ENCODE measurements around the gene ARHGAP12.
"Not testable (repeated sequence)": the region's sequence is repeated elsewhere in the genome, so short reads cannot be mapped to it uniquely, and the experiment has no call there.

ARHGAP12 gene, protein sequence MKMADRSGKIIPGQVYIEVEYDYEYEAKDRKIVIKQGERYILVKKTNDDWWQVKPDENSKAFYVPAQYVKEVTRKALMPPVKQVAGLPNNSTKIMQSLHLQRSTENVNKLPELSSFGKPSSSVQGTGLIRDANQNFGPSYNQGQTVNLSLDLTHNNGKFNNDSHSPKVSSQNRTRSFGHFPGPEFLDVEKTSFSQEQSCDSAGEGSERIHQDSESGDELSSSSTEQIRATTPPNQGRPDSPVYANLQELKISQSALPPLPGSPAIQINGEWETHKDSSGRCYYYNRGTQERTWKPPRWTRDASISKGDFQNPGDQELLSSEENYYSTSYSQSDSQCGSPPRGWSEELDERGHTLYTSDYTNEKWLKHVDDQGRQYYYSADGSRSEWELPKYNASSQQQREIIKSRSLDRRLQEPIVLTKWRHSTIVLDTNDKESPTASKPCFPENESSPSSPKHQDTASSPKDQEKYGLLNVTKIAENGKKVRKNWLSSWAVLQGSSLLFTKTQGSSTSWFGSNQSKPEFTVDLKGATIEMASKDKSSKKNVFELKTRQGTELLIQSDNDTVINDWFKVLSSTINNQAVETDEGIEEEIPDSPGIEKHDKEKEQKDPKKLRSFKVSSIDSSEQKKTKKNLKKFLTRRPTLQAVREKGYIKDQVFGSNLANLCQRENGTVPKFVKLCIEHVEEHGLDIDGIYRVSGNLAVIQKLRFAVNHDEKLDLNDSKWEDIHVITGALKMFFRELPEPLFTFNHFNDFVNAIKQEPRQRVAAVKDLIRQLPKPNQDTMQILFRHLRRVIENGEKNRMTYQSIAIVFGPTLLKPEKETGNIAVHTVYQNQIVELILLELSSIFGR

DNA sequence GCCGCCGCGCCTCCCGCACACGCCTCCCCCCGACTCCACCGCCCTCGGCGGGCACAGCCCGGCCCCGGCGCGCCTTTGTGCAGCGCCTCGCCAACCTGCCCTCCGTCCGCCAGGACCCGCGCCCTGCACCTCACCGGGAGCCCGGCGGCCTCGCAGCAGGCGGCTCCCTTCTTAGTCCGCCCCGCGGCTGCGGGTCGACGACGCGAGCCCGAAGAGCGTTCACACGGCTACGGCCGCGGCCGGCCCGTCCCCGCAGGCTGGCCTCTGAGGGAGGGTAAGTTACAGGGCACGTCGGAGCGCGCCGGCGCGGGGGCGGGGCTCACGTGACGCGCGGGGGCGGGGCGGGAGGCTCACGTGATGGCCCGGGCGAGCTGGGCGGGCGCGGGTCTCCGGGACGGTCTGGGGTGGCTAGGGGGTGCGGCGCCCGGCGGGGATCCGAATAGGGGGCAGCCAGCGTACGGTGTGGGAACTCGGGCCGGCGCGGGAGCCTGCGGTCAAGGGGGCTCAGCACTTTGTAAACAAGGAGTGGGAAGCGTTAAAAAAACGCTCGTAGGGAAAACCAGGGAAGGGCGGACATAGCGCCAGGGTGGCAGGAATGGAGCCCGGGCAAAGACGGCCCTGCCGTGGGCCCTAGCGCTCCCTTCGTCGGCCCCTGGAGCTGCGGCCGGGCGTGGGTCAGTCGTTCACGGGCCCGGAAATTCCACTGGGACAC, at the start of gene ARHGAP12:
Gene ARHGAP12, minus strand, starts transcription at position 283 of the 712 bp plus-strand sequence. CDS start 19,976 bp downstream, outside the sequence.
- Histone ChIP-seq H3K27ac (peak within 1 kb of the TSS; percentile 77 to 97 (median 92)), H3K4me3 (peak within 1 kb of the TSS; percentile 56 to 96 (median 77))

DNA sequence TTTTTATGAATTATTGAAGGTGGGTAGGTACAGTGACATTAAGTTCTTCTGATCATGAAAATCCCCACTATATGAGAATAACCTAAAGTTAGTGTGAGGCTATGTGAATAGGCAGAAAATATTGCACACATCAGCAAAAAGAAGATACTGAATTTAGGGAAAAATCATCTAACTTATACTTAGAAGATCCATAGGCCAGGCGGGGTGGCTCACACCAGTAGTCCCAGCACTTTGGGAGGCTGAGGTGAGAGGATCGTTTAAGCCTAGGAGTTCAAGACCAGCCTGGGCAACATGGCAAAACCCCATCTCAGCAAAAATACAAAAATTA, 49.5 kb upstream of the ARHGAP12 start:
- H3K4me3 ChIP-seq: no peak overlapping the region
- no peak overlapping the region for H3K27ac ChIP-seq

DNA sequence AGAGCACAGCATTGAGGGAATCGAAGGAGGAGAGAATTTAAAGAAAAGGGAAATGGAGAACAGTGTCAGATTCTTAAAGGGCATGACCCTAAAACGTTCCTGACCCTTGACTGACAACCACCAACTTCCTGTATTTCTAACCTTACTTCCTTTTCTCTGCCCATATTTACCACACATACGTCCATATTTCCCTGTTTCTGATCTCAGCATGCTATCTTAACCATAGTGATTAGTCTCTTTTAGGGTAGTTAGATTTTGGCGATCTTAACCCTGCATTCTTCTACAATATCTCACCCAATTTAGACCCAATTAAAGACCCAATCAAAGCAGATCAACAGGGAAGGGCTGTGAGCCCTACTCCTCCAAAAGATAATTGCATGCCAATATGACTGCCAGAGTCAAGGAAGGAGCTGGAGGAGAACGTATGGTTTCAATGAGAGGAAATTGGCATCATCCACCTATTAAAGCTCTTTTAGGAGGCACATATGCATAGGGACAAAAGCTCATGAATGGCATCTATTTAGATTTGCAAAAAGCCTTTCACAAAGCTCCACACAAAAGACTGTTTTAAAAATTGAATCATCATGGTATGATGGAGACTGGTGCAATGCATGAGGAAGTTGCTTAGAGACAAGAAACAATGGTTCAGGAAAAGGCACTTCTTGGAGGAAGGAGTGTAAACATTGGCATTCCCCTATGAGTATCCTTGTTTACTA, 49.0 kb upstream of the ARHGAP12 start:
- Histone ChIP-seq H3K27ac (no peak overlapping the region), H3K4me3 (no peak overlapping the region)

DNA sequence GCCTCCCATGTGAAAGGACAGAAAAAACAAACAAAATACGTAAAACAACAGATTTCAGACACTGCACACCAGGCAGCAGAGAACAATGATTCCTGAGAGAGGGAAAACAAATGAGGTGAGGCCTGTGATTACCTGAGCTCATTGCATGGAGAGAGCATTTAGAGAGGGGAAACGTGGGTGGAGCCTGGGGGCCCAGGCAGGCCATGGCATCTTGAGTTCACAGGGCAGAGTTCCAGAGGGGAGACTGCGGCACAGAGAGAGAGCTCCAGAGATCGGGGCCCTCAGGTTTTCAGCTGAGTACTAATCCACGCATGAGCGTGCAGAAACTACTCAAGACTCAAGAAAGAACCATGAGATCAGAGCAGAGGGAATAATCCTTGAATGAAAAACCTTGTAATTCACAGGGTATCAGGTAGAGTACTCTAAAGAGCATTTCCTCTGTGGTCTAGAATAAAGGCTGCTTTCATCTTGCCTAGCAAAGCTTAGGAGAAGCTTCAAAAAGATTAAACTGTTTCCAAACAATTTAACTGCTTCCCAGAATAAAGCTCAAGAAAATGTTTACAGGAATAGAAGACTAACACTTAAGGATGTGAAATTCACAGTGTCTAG, 46.6 kb upstream of the ARHGAP12 start:
- Histone ChIP-seq H3K4me3 (no peak overlapping the region), H3K27ac (no peak overlapping the region)

DNA sequence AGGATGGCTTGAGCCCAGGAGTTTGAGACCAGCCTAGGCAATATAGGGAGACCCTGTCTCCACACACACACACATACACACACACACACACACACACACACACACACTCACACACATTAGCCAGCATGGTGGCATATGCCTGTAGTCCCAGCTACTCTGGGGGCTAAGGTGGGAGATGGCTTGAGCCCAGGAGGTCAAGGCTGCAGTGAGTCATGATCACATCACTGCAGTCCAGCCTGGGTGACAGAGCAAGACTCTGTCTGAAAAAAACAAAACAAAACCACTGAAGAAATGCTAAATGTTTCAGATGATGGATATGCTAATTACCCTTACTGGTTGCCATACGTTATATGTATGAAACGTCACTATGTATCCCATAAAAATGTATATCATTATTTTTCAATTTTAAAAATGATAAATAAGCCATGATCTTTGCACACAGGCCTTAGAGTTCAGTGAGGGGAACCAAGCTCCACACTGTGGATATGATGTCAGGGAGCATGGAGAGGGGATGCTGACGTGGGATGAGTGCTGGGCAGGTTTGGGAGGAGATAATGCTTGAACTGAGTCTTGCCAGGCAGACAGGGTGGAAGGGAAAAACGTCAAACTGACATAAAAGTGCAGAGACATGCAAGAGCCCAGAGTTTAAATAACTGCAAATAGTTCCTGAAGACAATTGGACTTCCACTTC, 45.9 kb upstream of the ARHGAP12 start:
- no peak overlapping the region for H3K27ac ChIP-seq
- no peak overlapping the region for H3K4me3 ChIP-seq

DNA sequence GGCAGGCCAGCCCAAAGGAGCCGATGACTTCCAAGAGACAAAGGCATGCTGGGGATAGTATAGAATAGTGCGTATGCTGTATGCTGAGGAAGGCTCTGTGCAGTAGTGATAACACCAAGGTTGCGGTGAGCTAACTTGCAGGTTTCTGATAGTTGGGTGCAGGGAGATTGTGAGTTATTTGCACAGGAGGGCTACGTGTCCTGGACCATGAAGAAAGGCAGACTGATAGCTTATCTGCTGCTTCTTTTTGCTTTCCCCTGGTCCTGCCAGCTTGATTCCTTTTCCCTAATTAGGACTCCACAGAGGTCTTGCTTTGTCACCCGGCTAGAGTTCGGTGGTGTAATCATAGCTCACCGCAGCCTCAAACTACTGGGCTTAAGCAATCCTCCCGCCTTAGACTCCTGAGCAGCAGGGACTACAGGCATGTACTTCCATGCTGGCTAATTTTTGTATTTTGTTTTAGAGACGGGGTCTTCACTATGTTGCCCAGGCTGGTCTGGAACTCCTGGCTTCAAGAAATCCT, 43.9 kb upstream of the ARHGAP12 start:
- Histone ChIP-seq H3K4me3 (no peak overlapping the region), H3K27ac (no peak overlapping the region)

DNA sequence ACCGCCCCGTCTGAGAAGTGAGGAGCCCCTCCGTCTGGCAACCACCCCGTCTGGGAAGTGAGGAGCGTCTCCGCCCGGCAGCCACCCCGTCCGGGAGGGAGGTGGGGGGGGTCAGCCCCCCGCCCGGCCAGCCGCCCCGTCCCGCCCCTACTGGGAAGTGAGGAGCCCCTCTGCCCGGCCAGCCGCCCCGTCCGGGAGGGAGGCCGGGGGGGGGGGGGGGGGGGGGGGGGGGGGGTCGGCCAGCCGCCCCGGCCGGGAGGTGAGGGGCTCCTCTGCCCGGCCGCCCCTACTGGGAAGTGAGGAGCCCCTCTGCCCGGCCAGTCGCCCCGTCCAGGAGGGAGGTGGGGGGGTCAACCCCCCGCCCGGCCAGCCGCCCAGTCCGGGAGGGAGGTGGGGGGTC, 41.2 kb upstream of the ARHGAP12 start:
- not testable (repeated sequence) for H3K4me3 ChIP-seq, H3K27ac ChIP-seq

DNA sequence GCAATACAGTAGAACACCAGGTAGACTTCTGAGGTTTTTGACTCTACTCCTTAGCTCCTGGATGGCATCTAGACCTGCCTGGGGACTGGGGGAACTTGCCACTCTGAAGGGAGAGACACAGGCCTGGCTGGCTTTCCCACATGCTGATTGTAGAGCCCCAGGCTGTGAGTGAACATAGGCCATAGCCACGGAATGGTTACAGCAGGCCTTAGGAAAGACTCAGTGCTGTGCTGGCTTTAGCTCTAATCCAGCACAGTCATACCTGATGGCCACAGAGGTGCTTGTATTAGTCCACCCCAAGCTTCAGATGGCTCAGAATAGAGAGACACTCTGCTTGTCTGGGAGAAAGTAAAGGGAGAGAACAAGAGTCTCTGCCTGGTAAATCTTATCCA, 35.0 kb upstream of the ARHGAP12 start:
- H3K27ac ChIP-seq: no peak overlapping the region

DNA sequence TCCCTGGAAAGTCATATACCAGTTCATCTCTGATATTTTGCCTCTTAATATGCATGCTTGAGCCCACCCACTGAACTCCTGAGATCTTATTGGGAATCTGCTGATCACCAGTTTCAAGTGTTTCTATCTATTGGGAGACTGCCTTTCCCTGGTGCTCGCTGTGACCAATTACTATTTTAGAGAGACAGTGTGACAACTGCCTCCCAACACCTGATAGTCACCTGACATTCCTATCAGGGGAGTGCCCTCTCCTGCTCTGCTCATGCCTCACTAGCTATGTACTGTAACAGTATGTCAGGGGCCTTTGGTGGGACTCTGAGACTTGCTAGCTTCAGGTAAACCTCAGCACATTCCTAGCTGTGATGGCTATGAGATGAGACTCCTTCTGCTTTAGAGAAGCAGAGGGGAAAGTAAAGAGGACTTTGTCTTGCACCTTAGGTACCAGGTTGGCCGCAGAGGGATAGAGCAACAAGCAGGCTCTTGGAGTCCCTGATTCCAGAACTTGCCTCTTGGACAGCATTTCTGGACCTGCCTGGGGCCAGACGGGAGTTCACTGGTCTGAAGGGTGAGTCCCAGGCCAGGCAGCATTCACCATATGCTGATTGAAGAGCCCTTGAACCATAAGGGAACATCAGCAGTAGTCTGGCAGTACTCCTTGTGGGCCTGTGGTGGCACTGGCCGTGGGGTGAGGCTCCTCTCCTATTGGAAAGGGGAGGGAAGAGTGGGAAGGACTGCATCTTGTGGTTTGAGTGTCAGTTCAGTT, 34.4 kb upstream of the ARHGAP12 start:
- H3K27ac ChIP-seq: no peak overlapping the region
- no peak overlapping the region for H3K4me3 ChIP-seq

More for the DNA sequence above, 35.0 kb upstream of the ARHGAP12 start:
- no peak overlapping the region for H3K4me3 ChIP-seq

DNA sequence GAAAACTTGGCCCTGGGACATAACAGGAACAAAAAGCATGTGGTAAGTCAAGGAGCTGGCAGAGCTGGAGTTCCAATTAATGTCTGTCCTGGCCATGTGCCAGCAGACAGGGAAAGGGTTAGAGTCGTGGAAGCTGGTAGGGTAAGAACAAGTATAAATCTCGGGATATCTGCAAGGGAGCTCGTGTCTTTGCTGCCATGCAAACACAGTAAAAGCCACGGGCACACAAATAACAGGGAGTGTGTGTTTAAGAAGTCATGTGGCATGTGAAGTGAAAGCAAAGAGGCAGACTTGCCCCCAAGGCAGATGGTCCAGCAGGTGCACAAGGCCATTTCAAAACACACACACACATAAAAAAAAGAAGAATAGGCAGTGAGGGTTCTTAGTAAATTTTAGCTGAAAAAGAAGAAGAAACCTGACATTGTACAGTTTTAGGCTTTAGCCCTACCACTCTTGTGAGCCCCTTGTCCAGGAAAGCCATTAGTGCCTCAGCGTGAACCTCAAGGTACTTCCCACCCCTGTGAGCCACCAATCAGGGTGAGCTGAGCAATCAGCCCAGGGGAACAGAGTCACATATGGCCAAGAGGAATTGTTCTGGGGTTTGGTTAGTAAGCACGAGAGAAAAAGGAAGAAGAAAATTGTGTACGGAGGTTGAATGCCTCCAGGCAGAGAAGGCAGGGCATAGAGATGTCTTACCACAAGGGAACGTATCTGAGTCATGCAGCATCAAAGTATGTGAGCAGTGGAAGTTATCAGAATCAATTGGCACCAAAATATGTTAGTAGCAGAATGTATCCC, 32.8 kb upstream of the ARHGAP12 start:
- Histone ChIP-seq H3K4me3 (no peak overlapping the region), H3K27ac (no peak overlapping the region)

DNA sequence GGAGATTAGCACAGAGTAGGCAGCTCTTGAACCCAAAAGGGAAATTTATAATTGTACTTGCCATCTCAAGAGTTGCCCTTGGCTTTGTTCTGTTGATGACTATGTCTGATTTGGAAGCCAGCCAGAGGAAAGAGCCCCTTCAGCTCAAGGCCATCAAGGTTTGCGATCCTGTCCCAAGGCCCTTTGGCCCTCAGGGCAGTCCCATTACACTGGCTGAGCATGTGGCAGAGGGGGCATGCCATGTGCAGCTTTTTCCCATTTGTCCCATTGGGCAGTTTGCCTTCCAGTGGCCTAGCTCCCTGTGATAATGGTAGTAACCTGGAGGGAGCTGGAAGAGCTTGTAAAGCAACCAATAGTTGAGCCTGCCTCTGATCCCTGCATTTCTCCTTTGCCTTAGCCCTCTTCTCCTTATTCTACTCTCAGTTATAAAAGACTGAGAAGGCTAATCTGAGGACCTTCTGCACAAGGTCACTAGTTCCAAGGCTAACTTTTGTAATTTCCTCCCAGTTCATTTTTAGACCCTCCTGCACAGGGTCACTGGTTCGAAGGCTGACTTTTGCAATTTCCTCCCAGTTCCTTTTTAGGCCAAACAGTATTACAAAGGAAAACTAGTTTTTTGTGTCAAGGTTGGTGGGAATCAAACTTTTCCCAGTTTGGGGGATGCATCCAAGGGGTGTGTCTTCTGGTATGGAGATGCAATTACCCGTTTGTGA, 31.0 kb upstream of the ARHGAP12 start:
- Histone ChIP-seq H3K4me3 (no peak overlapping the region), H3K27ac (no peak overlapping the region)

DNA sequence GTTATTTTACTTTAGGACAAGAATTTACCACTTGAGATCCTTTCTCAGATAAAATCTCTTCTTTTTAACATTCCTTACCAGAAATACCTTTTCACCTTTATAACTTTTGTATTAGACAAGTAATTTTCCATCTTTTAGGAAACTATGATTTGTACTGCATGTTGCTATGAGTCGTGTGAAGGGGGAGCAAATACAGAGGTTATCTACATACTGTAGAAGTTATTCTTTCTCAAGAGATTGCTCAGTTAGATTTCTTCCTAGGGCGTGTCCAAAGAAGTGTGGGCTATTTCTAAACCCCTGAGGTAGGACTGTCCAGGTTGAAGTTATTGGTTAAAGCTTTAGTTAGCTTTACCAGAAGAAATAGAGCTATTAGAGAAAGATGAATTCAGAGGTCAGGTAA, 30.2 kb upstream of the ARHGAP12 start:
- Histone ChIP-seq H3K4me3 (no peak overlapping the region), H3K27ac (no peak overlapping the region)

DNA sequence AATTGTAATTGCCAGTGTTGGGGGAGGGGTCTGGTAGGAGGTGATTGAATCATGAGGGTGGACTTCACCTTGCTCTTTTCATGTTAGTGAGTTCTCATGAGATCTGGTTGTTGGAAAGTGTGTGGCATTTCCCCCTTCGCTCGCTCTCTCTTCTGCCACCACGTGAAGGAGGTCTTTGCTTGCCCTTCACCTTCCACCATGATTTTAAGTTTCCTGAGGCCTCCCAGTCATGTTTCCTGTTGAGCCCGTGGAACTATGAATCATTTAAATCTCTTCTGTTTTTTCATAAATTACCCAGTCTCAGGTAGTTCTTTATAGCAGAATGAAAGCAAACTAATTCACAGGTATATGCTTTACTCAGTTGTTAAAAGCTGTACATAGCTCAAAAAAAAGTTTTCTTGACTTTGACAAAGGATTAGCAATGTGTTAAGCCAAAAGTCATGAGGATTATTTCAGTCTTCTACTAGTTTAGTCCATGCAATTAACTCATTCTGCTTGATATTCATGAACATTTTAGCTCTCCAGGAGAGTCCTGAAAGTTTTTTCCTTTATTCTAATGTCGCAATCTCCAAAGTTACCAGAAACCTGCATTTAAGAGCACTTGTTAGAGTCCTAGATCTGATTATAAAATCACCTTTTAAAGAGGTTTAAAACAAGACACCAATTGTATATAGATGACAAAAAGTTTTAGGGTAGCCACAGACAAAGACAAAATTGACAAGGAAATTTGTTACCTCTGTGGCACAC, 27.7 kb upstream of the ARHGAP12 start:
- H3K4me3 ChIP-seq: no peak overlapping the region
- no peak overlapping the region for H3K27ac ChIP-seq

DNA sequence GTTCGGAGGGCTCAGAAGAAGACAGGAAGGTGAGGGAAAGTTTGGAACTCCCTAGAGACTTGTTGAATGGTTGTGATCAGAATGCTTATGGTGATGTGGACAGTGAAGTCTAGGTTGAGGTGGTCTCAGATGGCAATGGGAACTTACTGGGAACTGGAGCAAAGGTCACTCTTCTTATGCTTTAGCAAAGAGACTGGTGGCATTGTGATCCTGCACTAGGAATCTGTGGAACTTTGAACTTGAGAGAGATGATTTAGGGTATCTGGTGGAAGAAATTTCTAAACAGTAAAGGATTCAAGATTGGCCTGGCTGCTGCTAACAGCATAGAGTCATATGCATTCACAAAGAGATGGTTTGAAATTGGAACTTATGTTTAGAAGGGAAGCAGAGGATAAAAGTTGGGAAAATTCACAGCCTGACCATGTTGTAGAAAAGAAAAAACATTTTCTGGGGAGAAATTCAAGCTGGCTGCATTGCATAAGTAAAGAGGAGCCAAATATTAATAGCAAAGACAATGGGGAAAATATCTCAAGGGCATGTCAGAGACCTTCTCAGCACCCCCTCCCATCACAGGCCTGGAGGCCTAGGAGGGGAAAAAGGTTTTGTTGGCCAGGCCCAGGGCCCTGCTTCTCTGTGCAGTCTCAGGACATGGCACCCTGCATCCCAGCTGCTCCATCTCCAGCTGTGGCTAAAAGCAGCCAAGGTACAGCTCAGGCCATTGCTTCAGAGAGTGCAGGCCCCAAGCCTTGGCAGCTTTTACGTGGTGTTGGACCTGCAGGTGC, 26.0 kb upstream of the ARHGAP12 start:
- Histone ChIP-seq H3K27ac (no peak overlapping the region), H3K4me3 (no peak overlapping the region)

DNA sequence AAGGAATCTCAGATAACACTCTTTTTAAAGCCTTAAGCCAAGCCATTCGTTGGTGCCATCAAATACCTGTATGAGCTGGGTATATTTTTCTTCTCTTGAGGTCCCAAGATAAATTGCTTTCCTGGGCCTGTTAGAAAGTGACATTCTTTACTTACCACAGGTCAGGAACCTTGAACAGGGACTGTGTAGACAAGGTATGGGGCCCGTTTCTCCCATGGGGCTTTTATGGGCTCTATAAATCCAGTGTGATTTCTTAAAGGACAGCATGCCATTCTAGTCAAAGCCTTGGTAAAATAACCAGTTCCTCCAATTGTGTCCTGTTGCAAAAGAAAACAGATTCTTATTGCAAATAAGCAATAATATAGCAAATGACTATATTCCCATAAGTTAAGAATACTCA, 24.8 kb upstream of the ARHGAP12 start:
- H3K27ac ChIP-seq: no peak overlapping the region
- H3K4me3 ChIP-seq: no peak overlapping the region

Data from skin epidermis (tissue), 12 donors.